Neuronal stem cell (in vitro differentiated cells): Measurements from ENCODE around the gene RXRB.

Experiments used
- DNase-seq: peaks from one replicate; pipeline ENCODE4 v3.0.0-alpha.2; 2013; ENCODE audit warnings: low spot score
- H2AFZ ChIP-seq: one replicate; pipeline ENCODE4 v1.6.1; 2013; ENCODE audit warnings: mild to moderate bottlenecking, low read length, inconsistent platforms
- H2AK5ac ChIP-seq: 2 replicates; pipeline ENCODE4 v1.6.1; 2013; ENCODE audit warnings: low read depth, mild to moderate bottlenecking, inconsistent platforms, low read length, moderate library complexity, mixed read lengths
- H2BK120ac ChIP-seq: 2 replicates; pipeline ENCODE4 v1.6.1; 2013; ENCODE audit warnings: low read depth, mild to moderate bottlenecking, inconsistent platforms, low read length, moderate library complexity, mixed read lengths
- H2BK12ac ChIP-seq: one replicate; pipeline ENCODE4 v1.6.1; 2013; ENCODE audit warnings: low read length, inconsistent platforms
- H2BK15ac ChIP-seq: 2 replicates; pipeline ENCODE4 v1.6.1; 2013; ENCODE audit warnings: mild to moderate bottlenecking, low read length, inconsistent platforms, mixed read lengths
- H2BK5ac ChIP-seq: one replicate; pipeline ENCODE4 v1.6.1; 2013; ENCODE audit warnings: inconsistent platforms, mild to moderate bottlenecking, low read length, moderate library complexity
- H3K14ac ChIP-seq: one replicate; pipeline ENCODE4 v1.6.1; 2013; ENCODE audit warnings: low read length, inconsistent platforms
- H3K18ac ChIP-seq: 2 replicates; pipeline ENCODE4 v1.6.1; 2013; ENCODE audit warnings: low read length, inconsistent platforms
- H3K23ac ChIP-seq: 2 replicates; pipeline ENCODE4 v1.6.1; 2013; ENCODE audit warnings: low read depth, mild to moderate bottlenecking, mixed read lengths, low read length, inconsistent platforms; ENCODE audit not compliant: poor library complexity
- H3K27ac ChIP-seq: replicated peaks from 3 replicates; pipeline ENCODE4 v1.5.1; 2013; ENCODE audit warnings: low read length, inconsistent platforms
- H3K27me3 ChIP-seq, 3 experiments: 2 replicates each; pipeline ENCODE4 v1.6.1; 2013; ENCODE audit warnings: low read length in 3 of 3, mild to moderate bottlenecking in 2 of 3, inconsistent platforms in 1 of 3, low read depth in 1 of 3, mixed read lengths in 1 of 3, moderate library complexity in 1 of 3; ENCODE audit not compliant: control insufficient read depth in 3 of 3, insufficient read depth in 3 of 3
- H3K36me3 ChIP-seq, 2 donors: replicated peaks in 1 of 2; 2 replicates each; pipeline ENCODE4 v1.6.1; 2013; ENCODE audit warnings: low read length in 2 of 2; ENCODE audit not compliant: control insufficient read depth in 2 of 2, insufficient read depth in 2 of 2
- H3K4ac ChIP-seq: 2 replicates; pipeline ENCODE4 v1.6.1; 2013; ENCODE audit warnings: inconsistent platforms, mild to moderate bottlenecking, low read length, moderate library complexity
- H3K4me1 ChIP-seq, 2 donors: 1 replicate in 1 of 2; 2 replicates in 1 of 2; pipeline ENCODE4 v1.6.1; 2013; ENCODE audit warnings: low read length in 2 of 2, low read depth in 1 of 2; ENCODE audit not compliant: control insufficient read depth in 2 of 2, insufficient read depth in 1 of 2
- H3K4me2 ChIP-seq: one replicate; pipeline ENCODE4 v1.6.1; 2013; ENCODE audit warnings: mild to moderate bottlenecking, low read length, inconsistent platforms; ENCODE audit not compliant: insufficient read depth, poor library complexity, severe bottlenecking
- H3K4me3 ChIP-seq, 2 donors: 2 replicates each; pipeline ENCODE4 v1.5.1; 2013; ENCODE audit warnings: low read length in 2 of 2, mild to moderate bottlenecking in 2 of 2, inconsistent platforms in 1 of 2, moderate library complexity in 1 of 2
- H3K79me1 ChIP-seq: one replicate; pipeline ENCODE4 v1.6.1; 2013; ENCODE audit warnings: low read depth, mild to moderate bottlenecking, inconsistent platforms, low read length, moderate library complexity
- H3K9ac ChIP-seq: one replicate; pipeline ENCODE4 v1.6.1; 2013; ENCODE audit warnings: mild to moderate bottlenecking, low read depth, low read length, inconsistent platforms; ENCODE audit not compliant: poor library complexity
- H3K9me3 ChIP-seq, 2 donors: replicated peaks in 1 of 2; 2 replicates each; pipeline versions ENCODE3 to v1.6.1; 2013; ENCODE audit warnings: low read length in 2 of 2, mild to moderate bottlenecking in 2 of 2, inconsistent platforms in 1 of 2, low read depth in 1 of 2, mixed read lengths in 1 of 2, moderate library complexity in 1 of 2; ENCODE audit not compliant: control insufficient read depth in 2 of 2, insufficient read depth in 1 of 2
- H4K8ac ChIP-seq: one replicate; pipeline ENCODE4 v1.6.1; 2013; ENCODE audit warnings: low read depth, mild to moderate bottlenecking, inconsistent platforms, low read length, moderate library complexity
- H4K91ac ChIP-seq: one replicate; pipeline ENCODE4 v1.6.1; 2013; ENCODE audit warnings: low read length, low read depth, mild to moderate bottlenecking, inconsistent platforms; ENCODE audit not compliant: poor library complexity
- WGBS, 2 donors: extraction: QIAGEN DNeasy Blood & Tissue Kit; methylation state at CpG; one replicate each; pipeline ENCODE4 v1.1.7; 2013; ENCODE audit warnings: missing lambda C conversion rate in 2 of 2, mixed read lengths in 1 of 2; ENCODE audit not compliant: insufficient read length in 2 of 2, insufficient replicate concordance in 1 of 2; ENCODE audit errors: extremely low coverage in 2 of 2; 5-methylcytosine and 5-hydroxymethylcytosine counted together

The RXRB gene

GRCh38 chr6:33169291-33170175 is 30.9 kb downstream of the RXRB start:
- Histone ChIP-seq H3K14ac (peak overlapping the region; percentile 40), H4K91ac (no peak overlapping the region), H2BK12ac (no peak overlapping the region), H2BK120ac (no peak overlapping the region), H3K27me3 (peaks cover 0 to 4% (median 0%) of the 10 kb centered on the region in 3 experiments), H3K4me1 (no peaks in the 10 kb centered on the region), H3K4ac (no peak overlapping the region), H3K36me3 (no peaks in the 10 kb centered on the region), H3K27ac (no peak overlapping the region), H4K8ac (no peak overlapping the region), H2AK5ac (no peak overlapping the region), H3K9ac (no peak overlapping the region), H3K23ac (no peak overlapping the region), H2BK15ac (peak overlapping the region; percentile 9), H2AFZ (no peak overlapping the region), H3K4me3 (no peak overlapping the region), H3K4me2 (no peak overlapping the region), H3K9me3 (no peaks in the 10 kb centered on the region), H3K18ac (no peak overlapping the region), H3K79me1 (peaks cover 2% of the 10 kb centered on the region), H2BK5ac (no peak overlapping the region)
- no peak for DNase-seq
- WGBS, 2 donors = no CpG with 5 or more reads among the region's 10 CpGs

GRCh38 chr6:33168639-33169038 is 31.8 kb downstream of the RXRB start:
- WGBS, 2 donors = no CpG with 5 or more reads among the region's 5 CpGs
- Histone ChIP-seq H3K36me3 (no peaks in the 10 kb centered on the region), H3K9me3 (no peaks in the 10 kb centered on the region), H3K14ac (no peak overlapping the region), H2AK5ac (no peak overlapping the region), H2BK15ac (peak overlapping the region; percentile 37), H3K4me3 (no peak overlapping the region), H2AFZ (no peak overlapping the region), H3K4me1 (no peaks in the 10 kb centered on the region), H4K8ac (no peak overlapping the region), H2BK12ac (no peak overlapping the region), H3K27ac (no peak overlapping the region), H3K4ac (no peak overlapping the region), H3K9ac (no peak overlapping the region), H3K79me1 (peaks cover 2% of the 10 kb centered on the region), H3K23ac (no peak overlapping the region), H2BK5ac (no peak overlapping the region), H2BK120ac (no peak overlapping the region), H4K91ac (no peak overlapping the region), H3K27me3 (peaks cover 0 to 4% (median 0%) of the 10 kb centered on the region in 3 experiments), H3K18ac (no peak overlapping the region), H3K4me2 (no peak overlapping the region)
- DNase-seq = no peak

GRCh38 chr6:33168284-33168601 is 32.2 kb downstream of the RXRB start:
- H3K4me3 ChIP-seq = no peak overlapping the region
- H3K4me2 ChIP-seq = no peak overlapping the region
- no peak overlapping the region for H3K18ac ChIP-seq
- H3K4ac ChIP-seq = no peak overlapping the region
- no peak overlapping the region for H2AK5ac ChIP-seq
- H3K36me3 ChIP-seq = no peaks in the 10 kb centered on the region
- no peak overlapping the region for H3K9ac ChIP-seq
- H4K8ac ChIP-seq = no peak overlapping the region
- H2AFZ ChIP-seq = no peak overlapping the region
- no peak overlapping the region for H4K91ac ChIP-seq
- no peaks in the 10 kb centered on the region for H3K4me1 ChIP-seq
- peaks cover 0 to 4% (median 0%) of the 10 kb centered on the region in 3 experiments for H3K27me3 ChIP-seq
- H3K79me1 ChIP-seq = no peaks in the 10 kb centered on the region
- H2BK120ac ChIP-seq = no peak overlapping the region
- no peak for DNase-seq
- no peak overlapping the region for H3K14ac ChIP-seq
- no peak overlapping the region for H2BK5ac ChIP-seq
- WGBS, 2 donors = no CpG with 5 or more reads among the region's 6 CpGs
- no peak overlapping the region for H2BK15ac ChIP-seq
- no peak overlapping the region for H3K23ac ChIP-seq
- H3K9me3 ChIP-seq = no peaks in the 10 kb centered on the region
- H2BK12ac ChIP-seq = no peak overlapping the region
- no peak overlapping the region for H3K27ac ChIP-seq

- DNase-seq = no peak
- Histone ChIP-seq H2BK5ac (no peak overlapping the region), H3K27ac (no peak overlapping the region), H2AK5ac (peak overlapping the region; percentile 98), H3K14ac (peak overlapping the region; percentile 8), H3K23ac (no peak overlapping the region), H2AFZ (no peak overlapping the region), H3K27me3 (peaks cover 0 to 4% (median 0%) of the 10 kb centered on the region in 3 experiments), H3K4me3 (no peak overlapping the region), H3K4me2 (no peak overlapping the region), H2BK15ac (peak overlapping the region; percentile 37), H3K4me1 (no peaks in the 10 kb centered on the region), H4K91ac (no peak overlapping the region), H2BK120ac (no peak overlapping the region), H3K9ac (no peak overlapping the region), H3K36me3 (no peaks in the 10 kb centered on the region), H2BK12ac (peak overlapping the region; percentile 84), H3K18ac (peak overlapping the region; percentile 64), H4K8ac (no peak overlapping the region), H3K9me3 (no peaks in the 10 kb centered on the region), H3K79me1 (no peaks in the 10 kb centered on the region), H3K4ac (no peak overlapping the region)
- no CpG with 5 or more reads among the region's 19 CpGs for WGBS, 2 donors
Measured at GRCh38 chr6:33167374-33168283, 32.8 kb downstream of the RXRB start.
